GM19193 (cell line): ENCODE results near the gene PRKG1.

Experiments used
- POLR2A ChIP-seq: IDR thresholded peaks from 4 replicates; pipeline ENCODE4 v1.6.1; 2011; ENCODE audit not compliant: insufficient read depth, insufficient read length; ENCODE audit errors: extremely low read depth

Gene PRKG1

GRCh38 chr10:52250510-52250909 lies 1176.2 kb downstream of the PRKG1 start:
- no peak for TF ChIP-seq POLR2A

GRCh38 chr10:52252307-52252706 lies 1178.0 kb downstream of the PRKG1 start:
- no peak for TF ChIP-seq POLR2A

- no peak for TF ChIP-seq POLR2A
Observed at GRCh38 chr10:52256832-52257691, 1182.8 kb downstream of the PRKG1 start.

GRCh38 chr10:52257692-52258075 lies 1183.4 kb downstream of the PRKG1 start:
- no peak for TF ChIP-seq POLR2A

GRCh38 chr10:52258799-52259425 lies 1184.6 kb downstream of the PRKG1 start:
- no peak for TF ChIP-seq POLR2A

GRCh38 chr10:52259426-52259812 lies 1185.1 kb downstream of the PRKG1 start:
- TF ChIP-seq POLR2A = no peak

- no peak for TF ChIP-seq POLR2A
Observed at GRCh38 chr10:52261362-52261761, 1187.1 kb downstream of the PRKG1 start.

GRCh38 chr10:52265131-52265926 lies 1191.0 kb downstream of the PRKG1 start:
- TF ChIP-seq POLR2A = no peak

GRCh38 chr10:52266858-52267257 lies 1192.6 kb downstream of the PRKG1 start:
- TF ChIP-seq POLR2A = no peak

- no peak for TF ChIP-seq POLR2A
Observed at GRCh38 chr10:52268790-52269189, 1194.5 kb downstream of the PRKG1 start.

- no peak for TF ChIP-seq POLR2A
Observed at GRCh38 chr10:52269233-52269632, 1194.9 kb downstream of the PRKG1 start.

GRCh38 chr10:52276163-52276562 lies 1201.9 kb downstream of the PRKG1 start:
- TF ChIP-seq POLR2A = no peak

- no peak for TF ChIP-seq POLR2A
Observed at GRCh38 chr10:52276986-52277385, 1202.7 kb downstream of the PRKG1 start.

GRCh38 chr10:52279546-52279945 lies 1205.3 kb downstream of the PRKG1 start:
- TF ChIP-seq POLR2A = no peak

- no peak for TF ChIP-seq POLR2A
Observed at GRCh38 chr10:52280051-52280450, 1205.8 kb downstream of the PRKG1 start.
